NCI-H526 (cell line): ENCODE results near the gene NME7.
"Not testable (repeated sequence)": the region's sequence is repeated elsewhere in the genome, so short reads cannot be mapped to it uniquely, and the experiment has no call there.

Experiments
- DNase-seq, 2 experiments: peaks; one replicate each; lab custom pipeline; 2025; lab: John Stamatoyannopoulos, UW

The NME7 gene

DNA sequence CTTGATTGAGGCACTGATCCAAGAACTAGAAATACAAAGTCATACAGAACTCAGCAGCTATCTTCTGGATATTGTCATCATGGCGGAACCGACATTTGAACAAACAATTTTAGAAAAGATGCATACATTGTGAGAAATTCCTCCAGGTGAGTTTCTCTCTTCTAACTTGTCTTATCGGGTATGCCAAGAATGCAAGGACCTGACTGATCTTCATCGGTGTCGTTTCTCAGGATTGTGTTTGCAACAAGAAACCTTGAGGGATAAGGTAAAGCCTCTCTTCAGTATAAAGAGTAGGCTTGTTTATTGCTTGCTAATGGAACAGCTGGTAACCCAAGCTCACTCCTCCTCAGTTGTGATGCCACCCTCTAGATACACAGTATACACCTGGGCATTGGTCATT lies 62.2 kb downstream of the NME7 start:
- DNase-seq = no peak

DNA sequence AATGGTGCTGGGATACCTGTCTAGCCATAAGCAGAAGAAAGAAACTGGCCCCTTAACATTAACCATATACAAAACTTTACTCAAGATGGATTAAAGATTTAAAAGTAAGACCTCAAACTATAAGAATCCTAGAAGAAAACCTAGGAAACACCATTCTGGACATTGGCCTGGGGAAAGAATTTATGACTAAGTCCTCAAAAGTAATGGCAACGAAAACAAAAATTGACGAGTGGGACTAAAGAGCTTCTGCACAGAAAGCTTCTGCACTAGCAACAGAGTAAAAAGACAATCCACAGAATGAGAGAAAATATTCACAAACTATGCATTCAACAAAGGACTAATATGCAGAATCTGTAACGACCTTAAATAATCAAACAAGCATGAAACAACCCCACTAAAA lies 66.7 kb downstream of the NME7 start:
- DNase-seq = no peak

DNA sequence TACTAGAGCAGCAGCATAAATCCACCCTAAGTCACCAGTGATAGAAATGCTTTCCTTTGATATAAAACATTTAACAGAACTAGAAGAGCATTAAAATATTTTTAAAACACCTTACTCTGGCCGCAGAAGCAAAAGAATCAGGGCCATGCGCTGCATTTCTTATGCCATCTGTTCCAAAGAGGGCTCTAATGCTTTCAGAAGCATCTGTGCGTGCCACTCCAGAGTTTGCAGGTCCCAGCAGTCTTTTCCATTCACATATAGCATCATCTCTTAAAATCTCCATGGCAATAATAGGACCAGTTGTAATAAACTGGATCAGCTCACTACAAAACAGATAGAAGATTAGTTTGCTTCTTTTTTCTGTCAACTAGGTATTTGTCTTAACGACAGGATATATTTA lies 69.2 kb downstream of the NME7 start:
- DNase-seq = no peak

DNA sequence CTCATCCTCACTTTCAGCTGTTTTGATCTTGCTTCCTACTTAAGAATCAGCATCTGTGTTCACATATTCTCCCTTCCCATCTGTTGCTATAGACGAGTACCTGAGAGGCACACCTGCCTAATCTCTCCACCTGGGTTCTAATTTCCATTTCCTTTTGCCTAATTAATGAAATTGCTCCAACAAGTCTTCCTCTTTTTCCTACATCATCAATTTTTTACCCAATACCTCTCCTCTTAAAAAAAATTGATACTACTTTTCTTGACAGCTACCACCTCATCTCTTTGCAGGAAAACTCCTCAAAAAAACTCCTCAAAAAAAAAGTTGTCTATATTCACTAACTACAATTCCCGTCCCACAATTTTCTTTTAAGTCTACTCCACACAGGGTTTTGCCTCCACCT lies 71.8 kb downstream of the NME7 start:
- no peak for DNase-seq

DNA sequence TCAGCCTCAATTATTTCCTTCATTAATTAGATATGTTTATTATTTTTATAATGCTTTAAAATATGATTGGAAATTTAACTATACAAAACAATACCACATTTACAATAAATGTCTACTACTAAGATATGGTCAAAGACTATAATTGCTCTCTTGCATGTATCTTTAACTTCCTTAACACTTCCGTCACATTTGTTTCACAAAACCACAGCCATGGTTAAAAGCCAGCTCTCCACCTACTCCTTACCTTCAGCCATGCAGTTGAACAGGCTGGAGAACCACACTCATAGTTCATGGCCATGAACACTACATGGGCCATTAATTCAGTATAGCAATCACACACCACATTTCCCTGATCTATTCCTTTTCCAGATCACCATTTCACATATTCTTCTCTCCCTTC lies 72.2 kb downstream of the NME7 start:
- no peak for DNase-seq

GRCh38 chr1:169289016-169289415 lies 78.6 kb downstream of the NME7 start:
- DNase-seq = no peak

DNA sequence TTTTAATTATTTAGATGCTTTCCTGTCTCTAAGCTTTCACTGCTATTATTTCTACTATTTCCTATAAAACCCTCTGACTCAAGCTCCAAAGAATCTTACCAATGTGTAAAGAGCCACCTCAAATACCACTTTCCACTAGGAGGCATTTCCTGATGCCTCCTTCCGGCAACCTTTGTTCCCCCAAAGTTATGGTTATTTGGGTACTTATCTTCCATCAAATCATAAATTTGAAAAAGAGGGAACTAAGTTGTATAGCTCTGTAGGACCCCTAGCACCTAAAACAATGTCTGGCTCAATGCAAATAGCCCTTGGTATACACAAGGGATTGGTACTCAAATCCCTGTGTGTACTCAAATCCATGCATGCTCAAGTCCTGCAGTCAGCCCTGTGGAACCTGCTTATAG lies 79.6 kb downstream of the NME7 start:
- no peak for DNase-seq

DNA sequence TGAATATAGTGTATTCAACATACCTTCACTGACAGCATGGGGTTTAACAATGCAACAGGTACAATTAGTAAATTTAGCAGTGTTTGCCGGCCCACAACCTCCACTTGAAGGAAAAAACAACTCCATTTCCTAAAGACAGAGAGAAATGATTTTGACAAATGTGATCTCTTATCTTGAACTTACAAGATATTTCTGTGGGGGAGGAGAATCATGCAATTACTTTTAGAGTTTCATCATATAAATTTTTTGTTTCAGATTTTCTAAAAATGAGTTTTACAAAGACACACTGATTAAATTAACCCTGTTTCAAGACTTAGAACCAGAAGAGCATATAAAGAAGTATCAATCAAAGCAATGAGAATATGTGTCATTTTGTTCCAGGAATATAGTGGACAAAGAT lies 80.3 kb downstream of the NME7 start:
- no peak for DNase-seq

- DNase-seq = not testable (repeated sequence)
Observed at GRCh38 chr1:169281562-169281961, 86.0 kb downstream of the NME7 start.

- no peak for DNase-seq
Observed at GRCh38 chr1:169271098-169271497, 96.5 kb downstream of the NME7 start.

DNA sequence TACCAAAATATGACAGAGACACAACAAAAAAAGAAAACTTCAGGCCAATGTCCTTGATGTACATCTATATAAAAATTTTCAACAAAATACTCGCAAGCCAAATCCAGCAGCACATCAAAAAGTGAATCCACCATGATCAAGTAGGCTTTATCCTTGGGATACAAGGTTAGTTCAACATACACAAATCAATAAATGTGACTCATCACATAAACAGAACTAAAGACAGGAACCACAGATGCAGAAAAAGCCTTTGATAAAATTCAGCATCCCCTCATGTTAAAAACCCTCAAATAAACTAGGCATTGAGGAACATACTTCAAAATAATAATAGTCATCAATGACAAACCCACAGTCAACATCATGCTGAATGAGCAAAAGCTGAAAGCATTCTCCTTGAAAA lies 101.5 kb downstream of the NME7 start:
- DNase-seq = no peak

DNA sequence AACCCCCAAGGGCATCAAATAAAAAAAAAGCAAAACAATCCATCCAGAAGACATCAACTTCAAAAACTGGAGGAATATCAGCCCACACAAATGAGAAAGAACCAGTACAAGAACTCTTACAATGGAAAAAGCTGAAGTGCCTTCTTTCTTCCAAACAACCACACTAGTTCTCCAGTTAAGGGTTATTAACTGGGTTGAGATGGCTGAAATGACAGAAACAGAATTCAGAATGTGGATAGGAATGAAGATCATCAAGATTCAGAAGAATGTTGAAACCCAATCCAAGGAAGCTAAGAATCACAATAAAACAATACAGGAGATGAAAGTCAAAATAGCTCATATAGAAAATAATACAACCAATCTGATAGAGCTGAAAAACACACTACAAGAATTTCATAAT lies 104.5 kb downstream of the NME7 start:
- no peak for DNase-seq

DNA sequence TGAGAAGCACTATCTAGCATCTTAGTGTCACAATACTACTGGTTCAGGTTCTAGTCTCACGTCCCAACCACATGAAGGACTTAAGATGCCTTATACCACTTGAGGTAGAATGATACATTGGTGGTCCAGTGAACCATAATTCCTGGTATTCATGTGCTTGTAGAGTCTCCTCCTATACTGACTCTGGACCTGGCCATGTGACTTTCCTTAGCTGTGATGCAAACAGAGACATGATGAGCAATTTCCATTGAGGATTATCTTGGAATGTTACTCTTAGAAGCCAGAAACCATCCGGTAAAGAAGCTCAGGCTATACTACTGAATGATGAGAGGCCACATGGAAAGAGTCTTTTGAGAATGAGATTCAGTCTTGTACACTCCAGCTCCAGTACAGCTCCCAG lies 105.7 kb downstream of the NME7 start:
- no peak for DNase-seq

- DNase-seq = no peak
Observed at GRCh38 chr1:169260478-169261151, 107.0 kb downstream of the NME7 start.

DNA sequence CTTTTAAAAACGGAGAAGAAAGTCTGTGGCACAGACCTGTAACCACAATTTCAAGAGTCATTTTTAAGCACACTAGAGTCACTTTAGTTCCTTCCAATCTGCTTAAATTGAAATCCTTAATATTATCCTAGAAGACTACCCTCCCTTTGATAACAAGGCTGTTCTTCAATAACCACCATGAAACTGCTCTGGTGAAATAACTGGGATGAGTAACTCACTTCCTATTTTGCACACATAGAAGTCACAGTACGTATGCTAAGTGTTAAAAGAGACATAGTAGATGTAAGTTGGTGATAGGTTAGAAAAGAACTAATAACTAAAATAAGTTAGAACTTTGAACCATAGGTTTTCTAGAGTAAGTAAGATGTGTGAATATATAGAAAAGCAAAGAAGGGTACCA lies 107.8 kb downstream of the NME7 start:
- no peak for DNase-seq

GRCh38 chr1:169250795-169251194 lies 116.8 kb downstream of the NME7 start:
- DNase-seq = no peak

DNA sequence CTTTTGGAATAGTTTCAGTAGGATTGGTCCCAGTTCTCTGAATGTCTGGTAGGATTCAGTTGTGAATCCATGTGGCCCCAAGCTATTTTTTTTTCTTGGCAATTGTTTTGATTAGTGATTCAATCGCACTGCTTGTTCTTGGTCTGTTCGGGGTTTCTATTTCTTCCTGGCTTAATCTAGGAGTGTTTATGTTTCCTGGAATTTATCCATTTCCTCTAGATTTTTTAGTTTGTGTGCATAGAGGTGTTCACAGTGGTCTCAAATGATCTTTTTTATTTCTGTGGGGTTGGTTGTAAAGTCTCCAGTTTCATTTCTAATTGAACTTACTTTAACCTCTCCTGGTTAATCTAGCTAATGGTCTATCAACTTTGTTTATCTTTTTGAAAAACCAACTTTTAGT lies 117.6 kb downstream of the NME7 start:
- DNase-seq = no peak

GRCh38 chr1:169249611-169250010 lies 118.0 kb downstream of the NME7 start:
- DNase-seq = no peak

- DNase-seq = no peak
Observed at GRCh38 chr1:169245706-169246105, 121.9 kb downstream of the NME7 start.

DNA sequence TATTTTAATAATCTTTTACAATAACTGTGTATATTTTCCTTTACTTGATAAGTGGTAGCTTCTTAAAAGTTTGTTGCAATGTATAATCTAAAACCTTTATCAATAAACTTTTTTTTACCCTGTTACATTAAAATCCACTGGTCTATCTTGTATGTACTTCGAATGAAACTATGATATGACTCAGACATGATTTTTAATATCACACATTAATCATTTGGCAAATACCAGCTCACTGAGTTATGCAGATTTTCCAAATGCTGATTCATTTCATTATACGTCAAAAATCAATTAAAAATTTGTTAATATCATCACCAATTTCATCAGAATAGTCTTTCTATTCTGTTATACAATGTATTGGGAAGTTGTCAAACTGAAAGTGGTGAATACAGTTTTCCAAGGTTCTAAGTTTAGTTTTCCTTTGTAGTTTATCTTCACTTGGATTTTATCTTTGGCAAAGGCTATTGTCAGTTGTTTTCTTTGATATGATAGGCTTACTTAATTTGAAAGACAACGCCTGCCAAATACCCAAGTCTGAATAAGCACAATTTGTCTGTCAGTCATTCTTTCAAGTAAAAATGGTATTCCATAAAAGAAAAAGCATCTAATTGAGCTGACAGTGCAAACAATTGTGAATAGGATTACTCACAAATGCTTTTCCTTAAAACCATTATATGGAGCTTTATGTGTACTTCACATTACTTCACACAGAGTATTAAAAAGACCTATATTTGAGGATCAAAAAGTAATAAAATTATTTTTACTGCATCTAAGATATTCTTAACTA lies 127.0 kb downstream of the NME7 start:
- no peak for DNase-seq

DNA sequence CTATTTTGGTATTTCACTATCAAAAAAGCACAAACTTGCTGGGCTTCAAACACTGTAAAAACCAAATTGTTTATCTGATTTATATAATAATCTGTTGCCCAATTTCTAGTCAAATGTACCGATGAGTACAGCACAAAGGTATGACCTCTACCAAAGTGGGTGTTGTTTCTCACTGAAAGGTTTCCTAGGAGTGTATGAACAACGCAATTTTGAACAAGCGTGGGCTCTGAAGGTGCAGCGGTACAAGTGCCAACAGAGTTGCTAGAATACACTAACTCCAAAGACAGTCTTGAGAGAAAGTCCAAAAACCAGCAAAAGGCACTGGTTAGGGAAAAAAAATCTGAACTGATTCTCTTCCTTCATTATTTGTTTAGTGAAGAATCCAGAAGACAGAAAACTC lies 130.7 kb downstream of the NME7 start:
- no peak for DNase-seq

- DNase-seq = no peak
Observed at GRCh38 chr1:169236143-169236542, 131.5 kb downstream of the NME7 start.

DNA sequence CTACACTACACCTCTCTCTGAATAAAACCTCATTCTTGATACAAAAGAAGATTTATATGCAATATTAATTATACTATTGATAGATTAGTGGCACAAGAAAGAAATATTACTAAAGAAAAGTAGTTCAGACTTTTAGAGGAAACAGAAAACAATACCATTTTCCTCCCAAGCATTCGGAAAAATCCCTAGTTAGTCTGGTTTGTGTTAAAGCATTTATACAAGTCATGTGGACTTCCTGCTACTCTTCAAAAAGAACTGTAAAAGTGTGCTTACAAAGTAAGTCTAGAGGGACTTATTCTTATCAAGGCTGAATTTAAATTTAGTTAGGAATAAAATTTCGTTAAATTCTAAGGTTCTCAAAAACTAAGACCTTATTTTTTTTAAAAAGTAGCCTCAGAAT lies 132.0 kb downstream of the NME7 start:
- no peak for DNase-seq

- DNase-seq = no peak
Observed at GRCh38 chr1:169234780-169235179, 132.8 kb downstream of the NME7 start.
